Vagina (tissue), 2 donors: Measurements from ENCODE around the gene TMEM18. TPM values are rescaled to one million over a fixed set of nuclear protein-coding genes. Genes with fewer than 3 reads are reported as not detected.
A peak's percentile ranks its signal among the peaks of the same experiment; 100 is the strongest.

Experiments
- DNase-seq, 2 donors: peaks; one replicate each; pipeline ENCODE4 v3.0.0-alpha.2; 2017; ENCODE audit errors: extremely low spot score in 2 of 2
- H3K27ac ChIP-seq: fragments of 200-600 bp; sonication (generic); one replicate; pipeline ENCODE4 v1.5.1; 2019
- H3K27me3 ChIP-seq: fragments of 200-600 bp; sonication (generic); one replicate; pipeline ENCODE4 v1.5.1; 2019
- H3K36me3 ChIP-seq, 2 donors: fragments of 200-600 bp; sonication (generic); one replicate each; pipeline ENCODE4 v1.5.1; 2017 to 2019
- H3K4me1 ChIP-seq: fragments of 200-600 bp; sonication (generic); one replicate; pipeline ENCODE4 v1.5.1; 2019
- H3K4me3 ChIP-seq, 2 donors: fragments of 200-600 bp; sonication (generic); 1 replicate in 1 of 2; 2 replicates in 1 of 2; pipeline ENCODE4 v1.5.1; 2016 to 2019
- H3K9me3 ChIP-seq: fragments of 200-600 bp; sonication (generic); one replicate; pipeline ENCODE4 v1.5.1; 2019
- CTCF ChIP-seq, 3 experiments: fragments of 450-650 bp in 2 of 3; fragments of 200-600 bp in 1 of 3; sonication (generic) in 1 of 3; IDR thresholded peaks; one replicate each; pipeline ENCODE4 v1.5.1; 2017 to 2019; ENCODE audit warnings: antibody characterized with exemption in 3 of 3, mild to moderate bottlenecking in 2 of 3, moderate library complexity in 2 of 3
- POLR2A ChIP-seq, 2 donors: fragments of 450-650 bp; IDR thresholded peaks; one replicate each; pipeline ENCODE4 v1.6.1; 2017; ENCODE audit warnings: antibody characterized with exemption in 2 of 2, mild to moderate bottlenecking in 2 of 2, moderate library complexity in 2 of 2
- POLR2AphosphoS5 ChIP-seq, 2 donors: sonication (generic); formaldehyde crosslinking; IDR thresholded peaks; one replicate each; pipeline ENCODE4 v1.9.0; 2017; ENCODE audit warnings: antibody characterized with exemption in 2 of 2, mild to moderate bottlenecking in 2 of 2, low read depth in 1 of 2; ENCODE audit not compliant: insufficient read depth in 1 of 2
- intact Hi-C: fragments of 100-400 bp; cut with DNase I; formaldehyde crosslinking; loops from one replicate; pipeline ENCODE4 v1.15.1; 2023
- total RNA-seq: library from RNA; depleted of rRNA; stranded (reverse); fragments of >200 nt; gene quantifications from one replicate; pipeline ENCODE4 v1.2.3, GENCODE V29; 2016

TMEM18 gene
- total RNA-seq, 1 donor from 2014 or later, result 21.1 TPM

DNA sequence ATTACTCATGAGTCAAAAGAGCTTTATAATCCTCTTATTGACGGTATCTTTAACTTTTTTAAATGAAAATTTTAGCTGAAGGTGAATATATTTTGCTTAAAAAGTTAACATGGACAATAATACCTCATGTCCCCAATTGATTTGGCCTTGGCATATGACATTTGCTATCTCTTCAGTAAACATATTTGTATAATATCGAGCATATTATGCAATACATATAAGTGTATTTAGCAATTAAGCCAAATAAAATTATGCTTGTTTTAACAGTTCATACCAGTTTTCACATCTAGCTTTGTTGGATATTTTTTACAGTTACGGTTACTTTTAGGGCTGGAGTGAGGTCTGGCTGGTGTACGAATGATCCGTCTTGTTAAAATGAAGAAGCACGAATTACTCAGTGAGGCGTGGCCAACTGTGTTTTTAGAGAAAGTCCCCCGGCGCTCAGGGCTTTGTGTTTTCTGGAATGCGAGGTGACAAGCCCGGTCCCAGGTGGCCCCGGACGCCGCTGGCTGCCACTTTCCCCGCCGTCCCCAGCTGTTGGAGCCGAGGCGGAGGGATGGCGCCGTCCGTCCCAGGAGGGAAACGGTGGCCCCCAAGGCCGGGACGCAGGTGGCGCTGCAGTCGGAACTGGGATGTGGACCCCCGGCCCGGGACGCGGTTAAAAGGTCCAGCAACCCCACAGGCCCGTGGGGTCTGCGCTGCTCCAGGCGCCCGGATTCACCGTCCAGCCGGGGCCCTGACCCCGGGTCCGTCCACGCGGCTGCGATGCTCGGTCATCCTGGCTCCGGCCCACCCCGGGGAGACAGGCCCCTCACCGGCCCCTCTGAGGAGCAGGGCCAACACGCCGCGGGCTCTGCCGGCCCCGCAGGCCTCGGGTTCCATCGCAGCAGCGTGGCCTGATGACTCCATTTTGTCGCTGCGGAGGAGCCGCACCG lies 41.3 kb downstream of the TMEM18 start:
- Histone ChIP-seq H3K9me3 (no peaks in the 10 kb centered on the region), H3K4me3 (peak overlapping the region in 1 of 2 donors; percentile 12), H3K27ac (no peak overlapping the region), H3K4me1 (peaks cover 10% of the 10 kb centered on the region), H3K36me3 (no peaks in the 10 kb centered on the region), H3K27me3 (no peaks in the 10 kb centered on the region)
- peak in 1 of 2 donors; percentile 64 for DNase-seq
- TF ChIP-seq CTCF (IDR thresholded peaks at IDR 0.05), result no peak
- TF ChIP-seq POLR2AphosphoS5 (IDR thresholded peaks at IDR 0.05; ENCODE audit: insufficient read depth in 1 of 2, low read depth in 1 of 2), result no peak
- no peak for TF ChIP-seq POLR2A (IDR thresholded peaks at IDR 0.05)
- intact Hi-C loops, result no loop called here

- Histone ChIP-seq H3K9me3 (no peaks in the 10 kb centered on the region), H3K36me3 (no peaks in the 10 kb centered on the region), H3K27ac (no peak overlapping the region), H3K27me3 (no peaks in the 10 kb centered on the region), H3K4me1 (peaks cover 10% of the 10 kb centered on the region), H3K4me3 (no peak overlapping the region)
- peak; percentile 71 to 93 for DNase-seq
- TF ChIP-seq POLR2AphosphoS5 (IDR thresholded peaks at IDR 0.05; ENCODE audit: insufficient read depth in 1 of 2, low read depth in 1 of 2) (no peak), POLR2A (IDR thresholded peaks at IDR 0.05) (no peak), CTCF (IDR thresholded peaks at IDR 0.05) (no peak)
- intact Hi-C loops, result loop anchor here (5.0 kb wide), 1 partner anchor 388 kb away; no protein-coding TSS in a partner anchor
Measured at GRCh38 chr2:634636-635388, 42.4 kb downstream of the TMEM18 start.

GRCh38 chr2:634041-634440 lies 43.2 kb downstream of the TMEM18 start:
- Histone ChIP-seq H3K27ac (no peak overlapping the region), H3K9me3 (no peaks in the 10 kb centered on the region), H3K4me3 (no peak overlapping the region), H3K27me3 (no peaks in the 10 kb centered on the region), H3K36me3 (no peaks in the 10 kb centered on the region), H3K4me1 (peaks cover 10% of the 10 kb centered on the region)
- peak; percentile 19 to 64 for DNase-seq
- intact Hi-C loops, result loop anchor here (5.0 kb wide), 1 partner anchor 387 kb away; no protein-coding TSS in a partner anchor
- TF ChIP-seq POLR2AphosphoS5 (IDR thresholded peaks at IDR 0.05; ENCODE audit: insufficient read depth in 1 of 2, low read depth in 1 of 2) (no peak), POLR2A (IDR thresholded peaks at IDR 0.05) (no peak), CTCF (IDR thresholded peaks at IDR 0.05) (no peak)

- Histone ChIP-seq H3K9me3 (no peaks in the 10 kb centered on the region), H3K4me3 (no peak overlapping the region), H3K27me3 (no peaks in the 10 kb centered on the region), H3K27ac (no peak overlapping the region), H3K4me1 (peaks cover 10% of the 10 kb centered on the region), H3K36me3 (no peaks in the 10 kb centered on the region)
- no peak for TF ChIP-seq POLR2AphosphoS5 (IDR thresholded peaks at IDR 0.05; ENCODE audit: insufficient read depth in 1 of 2, low read depth in 1 of 2)
- no peak for TF ChIP-seq POLR2A (IDR thresholded peaks at IDR 0.05)
- no peak for TF ChIP-seq CTCF (IDR thresholded peaks at IDR 0.05)
- DNase-seq, result peak in 1 of 2 donors; percentile 28
- intact Hi-C loops, result loop anchor here (5.0 kb wide), 1 partner anchor 386 kb away; no protein-coding TSS in a partner anchor
Measured at GRCh38 chr2:633371-633770, 43.8 kb downstream of the TMEM18 start.
